CD14-positive monocyte (primary cell): Measurements from ENCODE around the gene RREB1. TPM values are rescaled to one million over a fixed set of nuclear protein-coding genes. Genes with fewer than 3 reads are reported as not detected.
A peak's percentile ranks its signal among the peaks of the same experiment; 100 is the strongest.
"Not testable (repeated sequence)": the region's sequence is repeated elsewhere in the genome, so short reads cannot be mapped to it uniquely, and the experiment has no call there.

Experiments used
- DNase-seq, 3 donors: peaks; one replicate each; pipeline ENCODE4 v3.0.0-alpha.2; 2011 to 2022
- H2AFZ ChIP-seq: 2 replicates; pipeline ENCODE4 v1.6.0; 2012; ENCODE audit warnings: mild to moderate bottlenecking, low read depth, low read length, inconsistent platforms; ENCODE audit not compliant: insufficient read depth, poor library complexity, severe bottlenecking
- H3K27ac ChIP-seq, 2 donors: 1 replicate in 1 of 2; 2 replicates in 1 of 2; pipeline ENCODE4 v1.5.1; 2012 to 2013; ENCODE audit warnings: low read length in 2 of 2, control low read depth in 1 of 2, inconsistent platforms in 1 of 2, low read depth in 1 of 2, mild to moderate bottlenecking in 1 of 2
- H3K27me3 ChIP-seq, 2 donors: one replicate each; pipeline versions ENCODE4 v1.6.0 to v1.6.1; 2011 to 2013; ENCODE audit warnings: low read length in 2 of 2; ENCODE audit not compliant: control insufficient read depth in 2 of 2, insufficient read depth in 2 of 2
- H3K36me3 ChIP-seq, 2 donors: replicated peaks in 1 of 2; 1 replicate in 1 of 2; 2 replicates in 1 of 2; pipeline versions ENCODE4 v1.5.1 to v1.6.1; 2012 to 2013; ENCODE audit warnings: low read length in 2 of 2, control low read depth in 1 of 2, inconsistent platforms in 1 of 2, mild to moderate bottlenecking in 1 of 2; ENCODE audit not compliant: insufficient read depth in 2 of 2, control insufficient read depth in 1 of 2
- H3K4me1 ChIP-seq, 2 donors: 1 replicate in 1 of 2; 2 replicates in 1 of 2; pipeline versions ENCODE4 v1.5.1 to v1.6.1; 2012 to 2013; ENCODE audit warnings: low read length in 2 of 2, control low read depth in 1 of 2, inconsistent platforms in 1 of 2, mild to moderate bottlenecking in 1 of 2, moderate library complexity in 1 of 2; ENCODE audit not compliant: insufficient read depth in 2 of 2, control insufficient read depth in 1 of 2
- H3K4me2 ChIP-seq: replicated peaks from 2 replicates; pipeline ENCODE3; 2012; ENCODE audit warnings: low read length, moderate library complexity, mild to moderate bottlenecking; ENCODE audit not compliant: poor library complexity, severe bottlenecking; ENCODE audit errors: extremely low read depth
- H3K4me3 ChIP-seq, 3 experiments: fragments of 200-600 bp in 1 of 3; sonication (generic) in 1 of 3; replicated peaks in 1 of 3; 1 replicate in 2 of 3; 2 replicates in 1 of 3; pipeline ENCODE4 v1.5.1; 2011 to 2013; ENCODE audit warnings: low read length in 3 of 3, mild to moderate bottlenecking in 3 of 3, control low read depth in 2 of 3, low read depth in 2 of 3, inconsistent platforms in 1 of 3, moderate library complexity in 1 of 3
- H3K79me2 ChIP-seq: 2 replicates; pipeline ENCODE4 v1.6.0; 2012; ENCODE audit warnings: mild to moderate bottlenecking, control low read depth, inconsistent platforms, low read length, moderate library complexity; ENCODE audit not compliant: insufficient read depth
- H3K9ac ChIP-seq: 2 replicates; pipeline ENCODE4 v1.6.0; 2017; ENCODE audit warnings: low read length, mild to moderate bottlenecking; ENCODE audit not compliant: insufficient read depth, poor library complexity, severe bottlenecking
- H3K9me3 ChIP-seq, 2 donors: replicated peaks in 1 of 2; 1 replicate in 1 of 2; 2 replicates in 1 of 2; pipeline versions ENCODE4 v1.5.1 to v1.6.1; 2012 to 2013; ENCODE audit warnings: low read length in 2 of 2, control low read depth in 1 of 2; ENCODE audit not compliant: control insufficient read depth in 1 of 2, insufficient read depth in 1 of 2
- H4K20me1 ChIP-seq: 2 replicates; pipeline ENCODE4 v1.6.0; 2012; ENCODE audit warnings: mild to moderate bottlenecking, low read length, control low read depth, moderate library complexity; ENCODE audit not compliant: insufficient read depth
- H3K27ac Mint-ChIP-seq, 7 donors: one replicate each; pipeline ENCODE4 v1.8.0; 2020; ENCODE audit warnings: mild to moderate bottlenecking in 7 of 7, mixed read lengths in 7 of 7, moderate library complexity in 6 of 7, inconsistent platforms in 2 of 7
- H3K27me3 Mint-ChIP-seq, 3 donors: one replicate each; pipeline ENCODE4 v1.8.0; 2021 to 2022; ENCODE audit warnings: low read depth in 3 of 3, mild to moderate bottlenecking in 3 of 3, mixed read lengths in 3 of 3, moderate library complexity in 3 of 3, inconsistent platforms in 1 of 3
- H3K36me3 Mint-ChIP-seq, 2 donors: one replicate each; pipeline ENCODE4 v1.8.0; 2020; ENCODE audit warnings: mixed read lengths in 2 of 2, inconsistent platforms in 1 of 2, mild to moderate bottlenecking in 1 of 2
- H3K4me1 Mint-ChIP-seq: one replicate; pipeline ENCODE4 v1.8.0; 2020; ENCODE audit warnings: mild to moderate bottlenecking, mixed read lengths
- H3K4me3 Mint-ChIP-seq, 2 donors: one replicate each; pipeline ENCODE4 v1.8.0; 2020; ENCODE audit warnings: mild to moderate bottlenecking in 2 of 2, mixed read lengths in 2 of 2, moderate library complexity in 1 of 2
- H3K9me3 Mint-ChIP-seq, 7 donors: one replicate each; pipeline ENCODE4 v1.8.0; 2020 to 2022; ENCODE audit warnings: mixed read lengths in 7 of 7, mild to moderate bottlenecking in 6 of 7, moderate library complexity in 6 of 7, inconsistent platforms in 2 of 7
- WGBS: methylation state at CpG from one replicate; pipeline ENCODE4 v1.1.5; 2013; ENCODE audit warnings: missing lambda C conversion rate; ENCODE audit not compliant: insufficient coverage; 5-methylcytosine and 5-hydroxymethylcytosine counted together
- intact Hi-C, 2 donors: fragments of 100-400 bp; cut with micrococcal nuclease; formaldehyde crosslinking; loops; one replicate each; pipeline versions ENCODE4 v1.15.0 to v1.15.1; 2023
- polyA plus RNA-seq, 3 donors: library from polyadenylated mRNA; depleted of rRNA in 1 of 3; unstranded in 2 of 3; stranded (reverse) in 1 of 3; fragments of 300-500 nt in 2 of 3; fragments of >200 nt in 1 of 3; fragmentation: Illumina TruSeq in 2 of 3; gene quantifications; 1 replicate in 2 of 3; 2 replicates in 1 of 3; pipeline ENCODE4 v1.2.3, GENCODE V29; 2012 to 2021
- TF ChIP-seq, protein P1 (sequence below): fragments of 200-600 bp; IDR thresholded peaks from one replicate; pipeline ENCODE4 v1.8.0; 2022; ENCODE audit warnings: antibody characterized with exemption, mild to moderate bottlenecking

The RREB1 gene
- polyA plus RNA-seq, 3 donors: 2.1 to 15.3 (median 5.6) TPM

- Histone ChIP-seq H3K79me2 (peaks cover 100% of the 10 kb centered on the region), H3K27ac (peak overlapping the region in 1 of 2 donors; percentile 92), H3K27me3 (no peaks in the 10 kb centered on the region), H3K36me3 (no peaks in the 10 kb centered on the region), H2AFZ (no peak overlapping the region), H4K20me1 (peaks cover 99% of the 10 kb centered on the region), H3K4me2 (no peak overlapping the region), H3K4me1 (peaks cover 36 to 53% of the 10 kb centered on the region in 2 donors), H3K4me3 (no peak overlapping the region), H3K9ac (no peak overlapping the region), H3K9me3 (no peaks in the 10 kb centered on the region)
- peaks cover 62% of the 10 kb centered on the region for H3K4me1 Mint-ChIP-seq
- intact Hi-C loops: no loop called here
- peak overlapping the region; percentile 93 to 98 (median 96) for H3K27ac Mint-ChIP-seq
- peaks cover 0 to 4% (median 1%) of the 10 kb centered on the region in 3 donors for H3K27me3 Mint-ChIP-seq
- 100% methylated on average over 1 of the region's 7 CpGs for WGBS
- no peak for DNase-seq
- H3K9me3 Mint-ChIP-seq: no peaks in the 10 kb centered on the region
- H3K4me3 Mint-ChIP-seq: no peak overlapping the region
- TF ChIP-seq, protein P1, sequence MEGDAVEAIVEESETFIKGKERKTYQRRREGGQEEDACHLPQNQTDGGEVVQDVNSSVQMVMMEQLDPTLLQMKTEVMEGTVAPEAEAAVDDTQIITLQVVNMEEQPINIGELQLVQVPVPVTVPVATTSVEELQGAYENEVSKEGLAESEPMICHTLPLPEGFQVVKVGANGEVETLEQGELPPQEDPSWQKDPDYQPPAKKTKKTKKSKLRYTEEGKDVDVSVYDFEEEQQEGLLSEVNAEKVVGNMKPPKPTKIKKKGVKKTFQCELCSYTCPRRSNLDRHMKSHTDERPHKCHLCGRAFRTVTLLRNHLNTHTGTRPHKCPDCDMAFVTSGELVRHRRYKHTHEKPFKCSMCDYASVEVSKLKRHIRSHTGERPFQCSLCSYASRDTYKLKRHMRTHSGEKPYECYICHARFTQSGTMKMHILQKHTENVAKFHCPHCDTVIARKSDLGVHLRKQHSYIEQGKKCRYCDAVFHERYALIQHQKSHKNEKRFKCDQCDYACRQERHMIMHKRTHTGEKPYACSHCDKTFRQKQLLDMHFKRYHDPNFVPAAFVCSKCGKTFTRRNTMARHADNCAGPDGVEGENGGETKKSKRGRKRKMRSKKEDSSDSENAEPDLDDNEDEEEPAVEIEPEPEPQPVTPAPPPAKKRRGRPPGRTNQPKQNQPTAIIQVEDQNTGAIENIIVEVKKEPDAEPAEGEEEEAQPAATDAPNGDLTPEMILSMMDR: no peak
- H3K36me3 Mint-ChIP-seq: peaks cover 16 to 39% of the 10 kb centered on the region in 2 donors
Measured at GRCh38 chr6:7155871-7156579, 48.3 kb downstream of the RREB1 start.

- no peak overlapping the region for H3K4me3 ChIP-seq
- Mint-ChIP-seq H3K9me3 (peaks cover 0 to 2% (median 0%) of the 10 kb centered on the region in 7 donors), H3K36me3 (peaks cover 16 to 39% of the 10 kb centered on the region in 2 donors), H3K4me3 (no peak overlapping the region), H3K27me3 (peaks cover 0 to 4% (median 1%) of the 10 kb centered on the region in 3 donors), H3K27ac (peak overlapping the region in 5 of 7 donors; percentile 68 to 96 (median 93)), H3K4me1 (peaks cover 64% of the 10 kb centered on the region)
- intact Hi-C loops: no loop called here
- no peak overlapping the region for H2AFZ ChIP-seq
- TF ChIP-seq, protein P1: no peak
- H3K27me3 ChIP-seq: no peaks in the 10 kb centered on the region
- H3K9me3 ChIP-seq: no peaks in the 10 kb centered on the region
- peak overlapping the region in 1 of 2 donors; percentile 92 for H3K27ac ChIP-seq
- H3K9ac ChIP-seq: no peak overlapping the region
- peaks cover 99% of the 10 kb centered on the region for H4K20me1 ChIP-seq
- no peak overlapping the region for H3K4me2 ChIP-seq
- no peaks in the 10 kb centered on the region for H3K36me3 ChIP-seq
- peaks cover 100% of the 10 kb centered on the region for H3K79me2 ChIP-seq
- DNase-seq: no peak
- H3K4me1 ChIP-seq: peaks cover 34 to 54% of the 10 kb centered on the region in 2 donors
- WGBS: no CpG with 5 or more reads among the region's 11 CpGs
Measured at GRCh38 chr6:7156643-7157278, 49.0 kb downstream of the RREB1 start.

DNA sequence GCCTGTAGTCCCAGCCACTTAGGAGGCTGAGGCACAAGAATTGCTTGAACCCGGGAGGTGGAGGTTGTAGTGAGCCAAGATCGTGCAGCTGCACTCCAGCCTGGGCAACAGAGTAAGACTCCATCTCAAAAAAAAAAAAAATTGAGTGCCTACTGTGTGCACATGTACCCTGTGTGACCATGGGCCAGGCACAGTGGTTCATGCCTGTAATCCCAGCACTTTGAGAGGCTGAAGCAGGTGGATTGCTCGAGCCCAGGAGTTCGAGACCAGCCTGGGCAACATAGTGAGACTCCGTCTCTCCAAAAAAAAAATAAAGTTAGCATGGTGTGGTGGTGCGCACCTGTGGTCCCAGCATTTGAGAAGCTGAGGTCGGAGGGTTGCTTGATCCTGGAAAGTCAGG is 49.5 kb downstream of the RREB1 start:
- peak overlapping the region in 3 of 7 donors; percentile 85 to 93 (median 89) for H3K27ac Mint-ChIP-seq
- H3K4me3 Mint-ChIP-seq: not testable (repeated sequence)
- WGBS: 93% methylated on average over 7 of the region's 7 CpGs

More for the DNA sequence above, 49.5 kb downstream of the RREB1 start:
- Mint-ChIP-seq H3K36me3 (peaks cover 16 to 39% of the 10 kb centered on the region in 2 donors), H3K4me1 (peaks cover 63% of the 10 kb centered on the region)
- Histone ChIP-seq H3K4me1 (peaks cover 34 to 54% of the 10 kb centered on the region in 2 donors), H3K79me2 (peaks cover 100% of the 10 kb centered on the region), H4K20me1 (peaks cover 99% of the 10 kb centered on the region), H3K27ac (peak overlapping the region in 1 of 2 donors; percentile 54)
- H2AFZ ChIP-seq, DNase-seq, H3K4me3 ChIP-seq, H3K27me3 ChIP-seq, H3K9me3 ChIP-seq, H3K9me3 Mint-ChIP-seq, H3K36me3 ChIP-seq, H3K4me2 ChIP-seq, H3K27me3 Mint-ChIP-seq, H3K9ac ChIP-seq, intact Hi-C loops: not testable (repeated sequence)
